HG03432 (cell line): Measurements from ENCODE around the gene AIFM3.
"Not testable (repeated sequence)": the region's sequence is repeated elsewhere in the genome, so short reads cannot be mapped to it uniquely, and the experiment has no call there.

Experiments used
- ATAC-seq: cut with Tn5 transposase; IDR thresholded peaks from one replicate; pipeline ENCODE4 v1.9.1; 2021; ENCODE audit warnings: mild to moderate bottlenecking, moderate library complexity; ENCODE audit not compliant: unreplicated experiment

Gene AIFM3, protein sequence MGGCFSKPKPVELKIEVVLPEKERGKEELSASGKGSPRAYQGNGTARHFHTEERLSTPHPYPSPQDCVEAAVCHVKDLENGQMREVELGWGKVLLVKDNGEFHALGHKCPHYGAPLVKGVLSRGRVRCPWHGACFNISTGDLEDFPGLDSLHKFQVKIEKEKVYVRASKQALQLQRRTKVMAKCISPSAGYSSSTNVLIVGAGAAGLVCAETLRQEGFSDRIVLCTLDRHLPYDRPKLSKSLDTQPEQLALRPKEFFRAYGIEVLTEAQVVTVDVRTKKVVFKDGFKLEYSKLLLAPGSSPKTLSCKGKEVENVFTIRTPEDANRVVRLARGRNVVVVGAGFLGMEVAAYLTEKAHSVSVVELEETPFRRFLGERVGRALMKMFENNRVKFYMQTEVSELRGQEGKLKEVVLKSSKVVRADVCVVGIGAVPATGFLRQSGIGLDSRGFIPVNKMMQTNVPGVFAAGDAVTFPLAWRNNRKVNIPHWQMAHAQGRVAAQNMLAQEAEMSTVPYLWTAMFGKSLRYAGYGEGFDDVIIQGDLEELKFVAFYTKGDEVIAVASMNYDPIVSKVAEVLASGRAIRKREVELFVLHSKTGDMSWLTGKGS

GRCh38 chr22:20966883-20967696 lies at the start of gene AIFM3:
Gene AIFM3, plus strand, starts transcription at chr22:20967255. Its CDS starts 690 bp downstream, at chr22:20967945.
- ATAC-seq, result no peak

GRCh38 chr22:20918663-20919218 lies 48.3 kb upstream of the AIFM3 start:
- ATAC-seq, result no peak

- ATAC-seq, result no peak
Measured at GRCh38 chr22:20919718-20920117, 47.3 kb upstream of the AIFM3 start.

DNA sequence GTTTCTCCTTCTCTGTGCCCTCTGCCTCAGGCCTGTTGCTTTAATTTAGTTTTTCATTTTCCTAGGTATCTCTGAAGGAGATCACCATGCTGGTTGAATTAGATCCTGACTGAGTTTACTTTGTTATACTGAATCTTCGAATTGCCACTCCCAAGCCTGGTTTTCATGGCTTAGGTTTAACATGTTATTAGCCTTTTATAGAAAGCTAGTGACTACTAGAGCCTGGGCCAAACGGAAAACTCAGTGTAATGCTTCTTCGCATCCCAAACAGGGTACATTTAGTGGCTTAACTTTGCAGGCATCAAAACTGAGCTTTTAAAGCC lies 46.2 kb upstream of the AIFM3 start:
- no peak for ATAC-seq

DNA sequence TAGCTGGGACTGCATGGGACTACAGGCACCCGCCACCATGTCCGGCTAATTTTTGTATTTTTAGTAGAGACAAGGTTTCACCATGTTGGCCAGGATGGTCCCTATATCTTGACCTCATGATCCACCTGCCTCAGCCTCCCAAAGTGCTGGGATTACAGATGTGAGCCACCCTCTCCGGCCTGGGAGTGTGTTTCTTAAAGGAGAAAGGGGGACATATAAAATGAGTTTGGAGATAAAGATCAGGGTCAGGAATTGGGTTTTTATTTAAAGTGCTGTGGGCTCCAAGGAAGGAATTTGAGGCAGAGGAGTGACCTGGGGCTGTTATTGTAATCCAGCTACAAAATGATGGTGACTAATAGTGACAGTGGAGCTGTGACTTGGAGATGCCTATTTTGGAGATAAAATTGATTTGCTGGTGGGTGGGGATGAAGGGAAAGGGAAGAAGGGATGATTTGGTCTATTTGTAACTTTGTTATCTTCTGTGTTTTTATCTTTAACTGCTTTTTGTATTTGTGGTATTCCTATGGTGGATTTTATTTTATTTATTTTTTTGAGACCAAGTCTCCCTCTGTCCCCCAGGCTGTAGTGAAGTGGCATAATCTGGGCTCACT lies 44.8 kb upstream of the AIFM3 start:
- ATAC-seq, result no peak

- no peak for ATAC-seq
Measured at GRCh38 chr22:20926243-20926642, 40.8 kb upstream of the AIFM3 start.

DNA sequence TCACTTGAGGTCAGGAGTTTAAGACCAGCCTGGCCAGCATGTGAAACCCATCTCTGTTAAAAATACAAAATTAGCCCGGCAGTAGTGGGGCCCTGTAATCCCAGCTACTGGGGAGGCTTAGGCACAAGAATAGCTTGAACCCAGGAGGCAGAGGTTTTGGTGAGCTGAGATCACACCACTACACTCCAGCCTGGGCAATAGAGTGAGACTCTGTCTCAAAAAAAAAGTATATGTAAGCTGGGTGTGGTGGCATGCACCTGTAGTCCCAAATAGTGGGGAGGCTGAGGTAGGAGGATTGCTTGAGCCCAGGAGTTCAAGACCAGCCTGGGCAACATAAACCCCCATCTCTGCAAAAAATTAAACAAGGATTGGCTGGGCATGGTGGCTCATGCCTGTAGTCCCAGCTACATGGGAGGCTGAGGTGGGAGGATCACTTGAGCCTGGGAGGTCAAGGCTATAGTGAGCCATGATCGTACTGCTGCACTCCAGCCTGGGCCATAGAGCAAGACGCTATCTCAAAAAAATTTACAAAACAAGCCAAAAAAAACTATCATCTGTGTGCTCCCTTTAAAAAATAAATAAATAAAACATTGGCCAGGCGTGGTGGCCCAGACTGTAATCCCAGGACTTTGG lies 39.0 kb upstream of the AIFM3 start:
- no peak for ATAC-seq

- ATAC-seq, result no peak
Measured at GRCh38 chr22:20928573-20928967, 38.5 kb upstream of the AIFM3 start.

- ATAC-seq, result no peak
Measured at GRCh38 chr22:20930004-20930403, 37.1 kb upstream of the AIFM3 start.

GRCh38 chr22:20930435-20930834 lies 36.6 kb upstream of the AIFM3 start:
- ATAC-seq, result not testable (repeated sequence)

- ATAC-seq, result no peak
Measured at GRCh38 chr22:20931126-20931654, 35.9 kb upstream of the AIFM3 start.

DNA sequence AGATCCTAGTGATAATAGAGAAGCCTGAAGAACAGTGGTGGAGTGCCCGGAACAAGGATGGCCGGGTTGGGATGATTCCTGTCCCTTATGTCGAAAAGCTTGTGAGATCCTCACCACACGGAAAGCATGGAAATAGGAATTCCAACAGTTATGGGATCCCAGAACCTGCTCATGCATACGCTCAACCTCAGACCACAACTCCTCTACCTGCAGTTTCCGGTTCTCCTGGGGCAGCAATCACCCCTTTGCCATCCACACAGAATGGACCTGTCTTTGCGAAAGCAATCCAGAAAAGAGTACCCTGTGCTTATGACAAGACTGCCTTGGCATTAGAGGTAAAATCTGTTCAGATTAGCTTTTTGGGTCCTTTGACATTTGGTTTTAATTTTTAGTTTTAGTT lies 33.1 kb upstream of the AIFM3 start:
- no peak for ATAC-seq

GRCh38 chr22:20935049-20935448 lies 32.0 kb upstream of the AIFM3 start:
- ATAC-seq, result not testable (repeated sequence)

- not testable (repeated sequence) for ATAC-seq
Measured at GRCh38 chr22:20935780-20936539, 31.1 kb upstream of the AIFM3 start.

DNA sequence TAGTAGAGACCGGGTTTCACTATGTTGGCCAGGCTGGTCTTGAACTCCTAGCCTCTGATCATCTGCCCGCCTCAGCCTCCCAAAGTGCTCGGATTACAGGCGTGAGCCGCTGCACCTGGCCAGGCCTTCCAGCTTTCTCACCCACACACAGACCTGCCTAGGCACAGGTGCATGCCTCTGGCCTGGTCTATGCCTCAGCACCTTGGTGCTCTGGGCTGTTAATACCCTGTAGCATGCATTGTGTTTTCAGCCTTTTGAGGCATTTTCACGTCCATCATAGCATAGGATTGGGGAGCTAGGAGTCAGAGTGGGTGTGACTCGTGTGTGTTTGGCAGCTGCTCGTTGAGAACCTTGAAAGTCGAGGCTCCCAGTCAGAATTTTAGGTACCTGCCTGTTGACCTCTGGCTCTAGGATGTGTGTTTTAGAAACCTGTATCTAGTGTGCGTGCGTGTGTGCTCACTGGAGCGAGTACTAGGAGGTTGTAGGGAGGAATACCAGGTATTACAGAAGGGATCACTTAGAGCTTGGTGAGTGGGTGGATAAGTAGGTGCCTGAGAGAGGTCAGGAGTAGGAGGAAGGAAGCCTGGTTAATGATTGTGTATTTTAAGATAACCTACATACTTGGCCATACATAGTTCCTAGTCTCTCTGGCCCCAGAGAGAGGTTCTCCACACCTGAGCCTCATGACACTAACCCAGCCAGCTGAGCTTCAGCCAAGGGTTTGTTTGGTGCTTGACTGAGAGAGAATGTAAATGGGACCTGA lies 29.8 kb upstream of the AIFM3 start:
- no peak for ATAC-seq

GRCh38 chr22:20937794-20938671 lies 29.0 kb upstream of the AIFM3 start:
- ATAC-seq, result no peak

DNA sequence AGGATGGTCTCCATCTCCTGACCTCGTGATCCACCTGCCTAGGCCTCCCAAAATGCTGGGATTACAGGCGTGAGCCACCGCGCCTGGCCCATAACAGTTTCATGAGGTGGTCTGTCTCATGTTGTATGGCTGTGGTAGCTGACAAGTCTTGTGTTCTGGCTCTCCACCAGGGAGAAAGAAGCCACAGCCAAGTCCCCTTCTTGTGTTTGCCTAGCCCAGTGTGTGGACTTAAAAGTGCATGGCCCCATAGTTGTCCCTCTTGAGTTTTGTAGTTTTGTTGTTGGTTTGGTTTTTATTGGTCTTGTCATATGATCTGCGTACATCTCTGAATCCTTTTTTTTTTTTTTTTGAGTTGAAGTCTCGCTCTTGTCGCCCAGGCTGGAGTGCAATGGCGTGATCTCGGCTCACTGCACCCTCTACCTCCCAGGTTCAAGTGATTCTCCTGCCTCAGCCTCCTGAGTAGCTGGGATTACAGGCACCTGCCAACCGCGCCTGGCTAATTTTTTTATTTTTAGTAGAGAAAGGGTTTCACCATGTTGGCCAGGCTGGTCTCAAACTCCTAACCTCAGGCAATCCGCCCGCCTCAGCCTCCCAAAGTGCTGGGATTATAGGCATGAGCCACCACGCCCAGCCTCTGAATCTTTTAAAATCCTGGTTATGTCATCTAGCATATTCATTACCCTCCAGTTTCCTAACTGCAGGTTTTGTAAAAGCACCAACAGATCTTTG lies 27.4 kb upstream of the AIFM3 start:
- ATAC-seq, result not testable (repeated sequence)
